KMS-11 (cell line): ENCODE results near the gene DPP10.
"Not testable (repeated sequence)": the region's sequence is repeated elsewhere in the genome, so short reads cannot be mapped to it uniquely, and the experiment has no call there.

Experiments used
- H2AFZ ChIP-seq: fragments of 200-600 bp; sonication (generic); 2 replicates; pipeline ENCODE4 v1.6.1; 2016; ENCODE audit warnings: antibody characterized with exemption, mixed run types, low read depth
- H3K27ac ChIP-seq: fragments of 200-600 bp; sonication (generic); 2 replicates; pipeline ENCODE4 v1.6.1; 2016; ENCODE audit warnings: mild to moderate bottlenecking, mixed run types
- H3K27me3 ChIP-seq: fragments of 200-600 bp; sonication (generic); 2 replicates; pipeline ENCODE4 v1.6.1; 2017; ENCODE audit warnings: mild to moderate bottlenecking, low read depth, mixed run types, moderate library complexity; ENCODE audit not compliant: insufficient read depth
- H3K36me3 ChIP-seq: fragments of 200-600 bp; sonication (generic); 2 replicates; pipeline ENCODE4 v1.6.1; 2017; ENCODE audit warnings: mild to moderate bottlenecking, mixed run types; ENCODE audit not compliant: insufficient read depth
- H3K4me1 ChIP-seq: fragments of 200-600 bp; sonication (generic); 2 replicates; pipeline ENCODE4 v1.6.1; 2016; ENCODE audit warnings: mild to moderate bottlenecking, low read depth, mixed run types; ENCODE audit not compliant: poor library complexity, severe bottlenecking
- H3K4me2 ChIP-seq: fragments of 200-600 bp; sonication (generic); 2 replicates; pipeline ENCODE4 v1.7.0; 2016; ENCODE audit warnings: mild to moderate bottlenecking, mixed run types
- H3K4me3 ChIP-seq: fragments of 200-600 bp; sonication (generic); IDR thresholded peaks from 2 replicates; pipeline ENCODE4 v1.6.1; 2017; ENCODE audit warnings: low read depth, low read length, mixed read lengths; ENCODE audit not compliant: insufficient read depth
- H3K79me2 ChIP-seq: fragments of 200-600 bp; sonication (generic); 2 replicates; pipeline ENCODE4 v1.6.1; 2016; ENCODE audit warnings: low read depth, mixed run types; ENCODE audit not compliant: insufficient read depth
- H3K9ac ChIP-seq: fragments of 200-600 bp; sonication (generic); 2 replicates; pipeline ENCODE4 v1.6.1; 2016; ENCODE audit warnings: mild to moderate bottlenecking, mixed run types
- H4K20me1 ChIP-seq: fragments of 200-600 bp; sonication (generic); 2 replicates; pipeline ENCODE4 v1.6.1; 2016; ENCODE audit warnings: mild to moderate bottlenecking, mixed run types; ENCODE audit not compliant: insufficient read depth
- CTCF ChIP-seq: fragments of 200-600 bp; sonication (generic); conservative IDR thresholded peaks from 2 replicates; pipeline ENCODE4 v1.6.1; 2017; ENCODE audit warnings: low read depth, mild to moderate bottlenecking, antibody characterized with exemption, low read length, moderate library complexity, mixed read lengths

The DPP10 gene

GRCh38 chr2:115084446-115084845 is 642.0 kb downstream of the DPP10 start:
- H2AFZ ChIP-seq = no peak overlapping the region
- H3K4me3 ChIP-seq = no peak overlapping the region
- TF ChIP-seq CTCF = no peak
- no peaks in the 10 kb centered on the region for H4K20me1 ChIP-seq
- H3K27ac ChIP-seq = no peak overlapping the region
- no peaks in the 10 kb centered on the region for H3K79me2 ChIP-seq
- H3K36me3 ChIP-seq = no peaks in the 10 kb centered on the region
- no peak overlapping the region for H3K4me2 ChIP-seq
- no peaks in the 10 kb centered on the region for H3K4me1 ChIP-seq
- H3K27me3 ChIP-seq = no peaks in the 10 kb centered on the region
- H3K9ac ChIP-seq = no peak overlapping the region

- not testable (repeated sequence) for H2AFZ ChIP-seq, H3K9ac ChIP-seq, H3K4me1 ChIP-seq, H3K79me2 ChIP-seq, H3K27me3 ChIP-seq, H3K36me3 ChIP-seq, H3K27ac ChIP-seq, H3K4me2 ChIP-seq, H3K4me3 ChIP-seq, H4K20me1 ChIP-seq
Observed at GRCh38 chr2:115086051-115086620, 643.7 kb downstream of the DPP10 start.

- no peak overlapping the region for H2AFZ ChIP-seq
Observed at GRCh38 chr2:115094441-115094840, 652.0 kb downstream of the DPP10 start.

GRCh38 chr2:115105966-115106365 is 663.5 kb downstream of the DPP10 start:
- H2AFZ ChIP-seq = no peak overlapping the region
- no peaks in the 10 kb centered on the region for H4K20me1 ChIP-seq
- H3K27ac ChIP-seq = no peak overlapping the region
- no peaks in the 10 kb centered on the region for H3K4me1 ChIP-seq
- TF ChIP-seq CTCF = no peak
- no peak overlapping the region for H3K4me3 ChIP-seq
- H3K36me3 ChIP-seq = no peaks in the 10 kb centered on the region
- H3K27me3 ChIP-seq = no peaks in the 10 kb centered on the region
- no peak overlapping the region for H3K9ac ChIP-seq
- H3K4me2 ChIP-seq = no peak overlapping the region
- H3K79me2 ChIP-seq = no peaks in the 10 kb centered on the region

More at GRCh38 chr2:115094441-115094840, 652.0 kb downstream of the DPP10 start:
- Histone ChIP-seq H3K4me1 (no peaks in the 10 kb centered on the region), H3K27ac (no peak overlapping the region), H3K27me3 (no peaks in the 10 kb centered on the region), H3K36me3 (no peaks in the 10 kb centered on the region), H3K9ac (no peak overlapping the region), H4K20me1 (no peaks in the 10 kb centered on the region), H3K4me3 (no peak overlapping the region), H3K4me2 (no peak overlapping the region), H3K79me2 (no peaks in the 10 kb centered on the region)
- TF ChIP-seq CTCF = no peak

GRCh38 chr2:115115135-115115534 is 672.7 kb downstream of the DPP10 start:
- TF ChIP-seq CTCF = no peak
- H3K9ac ChIP-seq = no peak overlapping the region
- no peaks in the 10 kb centered on the region for H3K79me2 ChIP-seq
- H4K20me1 ChIP-seq = no peaks in the 10 kb centered on the region
- no peaks in the 10 kb centered on the region for H3K36me3 ChIP-seq
- H3K4me1 ChIP-seq = no peaks in the 10 kb centered on the region
- H3K4me3 ChIP-seq = no peak overlapping the region
- H3K27ac ChIP-seq = no peak overlapping the region
- H3K27me3 ChIP-seq = no peaks in the 10 kb centered on the region
- H3K4me2 ChIP-seq = no peak overlapping the region
- H2AFZ ChIP-seq = no peak overlapping the region
